Measurements from ENCODE around the gene WDCP. TPM values are rescaled to one million over a fixed set of nuclear protein-coding genes. Genes with fewer than 3 reads are reported as not detected.
A peak's percentile ranks its signal among the peaks of the same experiment; 100 is the strongest.

The WDCP gene
- total and polyA plus RNA-seq, 4 experiments from 2014 or later: 4.8 to 20.5 (median 11.3) TPM

DNA sequence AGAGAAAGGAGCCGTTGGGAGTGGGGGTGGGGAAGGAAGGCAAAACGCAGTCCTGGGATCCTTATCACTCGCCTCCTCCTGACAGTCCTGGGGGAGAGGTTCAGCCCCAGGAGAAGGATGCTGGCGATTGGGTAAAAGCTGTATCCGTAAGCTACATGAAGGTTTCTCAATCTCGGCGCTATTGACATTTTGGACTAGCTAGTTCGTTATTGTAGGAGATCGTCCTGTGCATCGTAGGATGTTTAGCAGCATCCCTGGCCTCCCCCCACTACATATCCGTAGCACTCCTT lies 38.0 kb upstream of the WDCP start:
- Histone ChIP-seq H3K36me3 (ENCODE audit: insufficient read depth, low read length) (no peaks in the 10 kb centered on the region), H3K27me3 (ENCODE audit: insufficient read depth, low read length) (no peaks in the 10 kb centered on the region), H3K9me3 (ENCODE audit: control insufficient read depth in 1 of 2, low read length in 2 of 2) (no peaks in the 10 kb centered on the region), H3K4me1 (ENCODE audit: insufficient read depth, low read length) (peaks cover 14% of the 10 kb centered on the region), H3K4me3 (ENCODE audit: low read length in 2 of 2) (peak overlapping the region in 1 of 2 donors; percentile 57), H3K27ac (ENCODE audit: low read depth, low read length) (no peak overlapping the region)
- CTCF ChIA-PET (ENCODE audit: partially characterized antibody): interaction anchor here (1.0 to 5.1 kb wide), 18 partner anchors 8 to 838 kb away, joined by 3 to 108 read pairs (median 4); partner anchors contain the start of gene ATAD2B
- H3K27ac Mint-ChIP-seq: peak overlapping the region in 1 of 7 donors; percentile 17
- POLR2A ChIA-PET (ENCODE audit: partially characterized antibody): interaction anchor here (1.8 to 3.4 kb wide), 3 partner anchors 9 to 160 kb away, joined by 6 to 24 read pairs (median 8); partner anchors contain the start of genes ATAD2B and SF3B6
- DNase-seq: no peak
- no peaks in the 10 kb centered on the region for H3K27me3 Mint-ChIP-seq
- intact Hi-C loops (cut with micrococcal nuclease): loop anchor here (2.0 kb wide), 2 partner anchors 38 to 158 kb away; partner anchors contain the start of genes ATAD2B and WDCP
- H3K36me3 Mint-ChIP-seq: peaks cover 11 to 12% of the 10 kb centered on the region in 2 donors
- H3K4me1 Mint-ChIP-seq: peaks cover 11 to 14% (median 13%) of the 10 kb centered on the region in 4 donors
- H3K4me3 Mint-ChIP-seq: peak overlapping the region; percentile 54 to 89 (median 84)
- H3K9me3 Mint-ChIP-seq: no peaks in the 10 kb centered on the region

DNA sequence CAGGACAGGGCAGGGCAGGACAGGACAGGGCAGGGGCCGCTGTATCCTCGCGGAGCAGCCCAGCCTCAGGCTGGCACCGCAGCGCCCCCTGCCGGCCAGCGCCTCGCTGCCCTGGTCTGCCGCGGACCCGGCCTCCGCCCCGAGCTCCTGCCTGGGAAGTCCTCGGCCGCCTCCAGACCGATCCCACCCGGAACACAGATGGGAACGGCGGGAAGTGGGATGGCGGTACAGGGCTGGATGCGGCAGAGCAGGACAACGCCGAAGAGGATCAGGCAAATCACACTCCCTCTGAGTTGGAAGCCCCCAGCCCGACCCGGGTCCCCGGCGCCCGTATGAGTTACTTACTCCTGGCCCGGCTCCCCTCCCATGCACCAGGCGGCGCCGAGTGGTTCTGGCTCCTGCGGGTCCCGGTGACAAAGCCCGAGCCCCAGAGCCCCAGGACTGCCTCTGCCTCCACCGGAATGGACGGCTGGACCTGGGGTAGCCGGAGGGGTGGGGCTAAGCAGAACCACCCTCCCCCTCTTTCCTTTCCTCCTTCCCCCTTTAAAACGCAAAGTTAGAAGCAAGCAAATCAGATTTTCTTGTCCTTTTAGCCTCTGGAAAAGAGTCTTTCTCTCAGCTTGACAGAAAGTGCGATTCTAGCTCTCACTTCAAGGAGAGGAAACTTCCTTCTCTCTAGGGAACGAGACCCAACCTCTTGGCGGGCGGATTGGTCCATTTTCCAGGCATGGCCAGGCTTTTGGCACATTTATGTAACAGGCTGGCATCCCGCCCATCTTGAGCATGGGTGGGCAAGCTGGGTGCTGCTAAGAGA lies 37.4 kb upstream of the WDCP start, which contains the start of gene TP53I3:
TSS of gene TP53I3 (minus strand) at position 449 of the 814 bp plus-strand sequence. CDS start 508 bp downstream, outside the sequence.
- Mint-ChIP-seq H3K36me3 (peaks cover 11 to 12% of the 10 kb centered on the region in 2 donors), H3K9me3 (no peaks in the 10 kb centered on the region), H3K4me1 (peaks cover 11 to 14% (median 13%) of the 10 kb centered on the region in 4 donors), H3K27me3 (no peaks in the 10 kb centered on the region), H3K27ac (peak within 1 kb of the TSS in 6 of 7 donors; percentile 74 to 89 (median 82)), H3K4me3 (peak within 1 kb of the TSS; percentile 85 to 92 (median 88))
- Histone ChIP-seq H3K4me1 (ENCODE audit: insufficient read depth, low read length) (peaks cover 14% of the 10 kb centered on the region), H3K9me3 (ENCODE audit: control insufficient read depth in 1 of 2, low read length in 2 of 2) (no peaks in the 10 kb centered on the region), H3K36me3 (ENCODE audit: insufficient read depth, low read length) (no peaks in the 10 kb centered on the region), H3K4me3 (ENCODE audit: low read length in 2 of 2) (peak within 1 kb of the TSS; percentile 52 to 57), H3K27ac (ENCODE audit: low read depth, low read length) (peak within 1 kb of the TSS; percentile 27), H3K27me3 (ENCODE audit: insufficient read depth, low read length) (no peaks in the 10 kb centered on the region)
- CTCF ChIA-PET (ENCODE audit: partially characterized antibody): interaction anchor here (0.6 to 5.1 kb wide), 33 partner anchors 8 to 839 kb away, joined by 3 to 108 read pairs (median 4); partner anchors contain the start of genes ATAD2B and WDCP
- intact Hi-C loops (cut with micrococcal nuclease): loop anchor here (1.0 to 2.0 kb wide), 6 partner anchors 8 to 298 kb away; partner anchors contain the start of genes ATAD2B, SF3B6 and WDCP
- POLR2A ChIA-PET (ENCODE audit: partially characterized antibody): interaction anchor here (1.3 to 3.4 kb wide), 8 partner anchors 8 to 276 kb away, joined by 5 to 24 read pairs (median 7); partner anchors contain the start of genes ATAD2B, ITSN2, SF3B6 and UBXN2A
- DNase-seq: peak; percentile 75 to 85 (median 78)

GRCh38 chr2:24083567-24084385 lies 36.6 kb upstream of the WDCP start:
- H3K4me3 ChIP-seq (ENCODE audit: low read length in 2 of 2): peak overlapping the region; percentile 29 to 57
- ChIA-PET CTCF (ENCODE audit: partially characterized antibody) (interaction anchor here (0.6 to 5.1 kb wide), 34 partner anchors 10 to 840 kb away, joined by 3 to 108 read pairs (median 4); partner anchors contain the start of genes ATAD2B and WDCP), POLR2A (ENCODE audit: partially characterized antibody) (interaction anchor here (0.7 to 3.4 kb wide), 9 partner anchors 8 to 368 kb away, joined by 4 to 24 read pairs (median 7); partner anchors contain the start of genes ATAD2B, ITSN2, SF3B6 and UBXN2A)
- peak overlapping the region; percentile 27 for H3K27ac ChIP-seq (ENCODE audit: low read depth, low read length)
- Mint-ChIP-seq H3K9me3 (no peaks in the 10 kb centered on the region), H3K36me3 (peaks cover 9% of the 10 kb centered on the region in 2 donors), H3K27me3 (no peaks in the 10 kb centered on the region), H3K4me3 (peak overlapping the region; percentile 85 to 92 (median 88)), H3K27ac (peak overlapping the region in 6 of 7 donors; percentile 64 to 89 (median 78)), H3K4me1 (peaks cover 11 to 14% (median 13%) of the 10 kb centered on the region in 4 donors)
- H3K27me3 ChIP-seq (ENCODE audit: insufficient read depth, low read length): no peaks in the 10 kb centered on the region
- peak in 1 of 5 donors; percentile 70 for DNase-seq
- intact Hi-C loops (cut with micrococcal nuclease): loop anchor here (1.0 to 2.0 kb wide), 6 partner anchors 7 to 299 kb away; partner anchors contain the start of genes ATAD2B, SF3B6 and WDCP
- no peaks in the 10 kb centered on the region for H3K9me3 ChIP-seq (ENCODE audit: control insufficient read depth in 1 of 2, low read length in 2 of 2)
- H3K36me3 ChIP-seq (ENCODE audit: insufficient read depth, low read length): no peaks in the 10 kb centered on the region
- H3K4me1 ChIP-seq (ENCODE audit: insufficient read depth, low read length): peaks cover 14% of the 10 kb centered on the region

DNA sequence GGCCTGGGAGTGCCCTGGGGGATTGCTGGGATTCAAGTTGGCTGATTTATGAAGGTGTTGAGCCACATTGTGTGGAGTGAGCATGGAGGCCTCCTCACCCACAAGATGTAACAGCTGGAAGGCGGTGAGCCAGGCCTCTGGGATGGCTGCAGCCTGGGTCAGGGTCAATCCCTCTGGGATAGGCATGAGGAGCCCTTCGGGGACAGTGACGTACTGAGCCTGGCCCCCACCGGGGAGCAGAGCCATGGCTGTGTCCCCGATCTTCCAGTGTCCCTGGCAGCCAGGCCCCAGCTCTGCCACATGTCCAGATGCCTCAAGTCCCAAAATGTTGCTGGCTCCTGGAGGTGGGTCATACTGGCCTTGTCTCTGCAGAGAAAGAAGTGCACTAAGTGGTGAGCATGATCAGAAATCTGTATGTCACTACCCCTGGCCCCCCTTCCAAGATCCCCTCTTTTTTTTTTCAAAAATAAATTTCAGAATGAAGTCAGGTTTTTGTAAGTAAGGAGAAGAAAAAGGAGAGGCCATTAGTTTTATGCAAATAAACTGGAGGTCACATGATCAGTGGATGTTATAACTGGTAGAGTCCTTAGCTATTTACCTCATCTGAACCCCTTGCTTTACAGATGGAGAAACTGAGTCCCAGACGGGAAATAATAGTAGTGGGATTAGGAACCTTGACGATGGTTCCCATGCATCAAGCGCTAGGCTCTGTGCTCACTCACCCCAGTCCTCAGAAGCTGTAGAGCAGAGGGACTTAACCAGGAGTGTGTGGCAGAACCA lies 35.8 kb upstream of the WDCP start:
- no peak for DNase-seq
- Mint-ChIP-seq H3K27me3 (no peaks in the 10 kb centered on the region), H3K4me1 (peaks cover 11 to 16% (median 15%) of the 10 kb centered on the region in 4 donors), H3K9me3 (no peaks in the 10 kb centered on the region), H3K36me3 (peaks cover 9% of the 10 kb centered on the region in 2 donors), H3K27ac (peak overlapping the region in 3 of 7 donors; percentile 64 to 89 (median 77)), H3K4me3 (peak overlapping the region in 7 of 8 donors; percentile 85 to 92 (median 89))
- CTCF ChIA-PET (ENCODE audit: partially characterized antibody): interaction anchor here (0.6 to 5.1 kb wide), 21 partner anchors 10 to 280 kb away, joined by 3 to 108 read pairs (median 7); partner anchors contain the start of genes ATAD2B and WDCP
- POLR2A ChIA-PET (ENCODE audit: partially characterized antibody): interaction anchor here (0.7 to 3.4 kb wide), 8 partner anchors 36 to 368 kb away, joined by 4 to 24 read pairs (median 7); partner anchors contain the start of genes ATAD2B, ITSN2, UBXN2A and WDCP
- Histone ChIP-seq H3K4me1 (ENCODE audit: insufficient read depth, low read length) (peaks cover 14% of the 10 kb centered on the region), H3K36me3 (ENCODE audit: insufficient read depth, low read length) (no peaks in the 10 kb centered on the region), H3K4me3 (ENCODE audit: low read length in 2 of 2) (no peak overlapping the region), H3K27me3 (ENCODE audit: insufficient read depth, low read length) (no peaks in the 10 kb centered on the region), H3K27ac (ENCODE audit: low read depth, low read length) (no peak overlapping the region), H3K9me3 (ENCODE audit: control insufficient read depth in 1 of 2, low read length in 2 of 2) (no peaks in the 10 kb centered on the region)
- intact Hi-C loops (cut with micrococcal nuclease): no loop called here

GRCh38 chr2:24080701-24081100 lies 33.5 kb upstream of the WDCP start:
- no peak for DNase-seq
- CTCF ChIA-PET (ENCODE audit: partially characterized antibody): interaction anchor here (2.3 to 5.1 kb wide), 2 partner anchors 154 to 256 kb away, joined by 8 to 108 read pairs; partner anchors contain the start of gene ATAD2B
- no peaks in the 10 kb centered on the region for H3K9me3 Mint-ChIP-seq

More at GRCh38 chr2:24080701-24081100, 33.5 kb upstream of the WDCP start:
- no peak overlapping the region for H3K4me3 Mint-ChIP-seq
- Histone ChIP-seq H3K27ac (ENCODE audit: low read depth, low read length) (no peak overlapping the region), H3K27me3 (ENCODE audit: insufficient read depth, low read length) (no peaks in the 10 kb centered on the region), H3K9me3 (ENCODE audit: control insufficient read depth in 1 of 2, low read length in 2 of 2) (no peaks in the 10 kb centered on the region), H3K36me3 (ENCODE audit: insufficient read depth, low read length) (no peaks in the 10 kb centered on the region), H3K4me3 (ENCODE audit: low read length in 2 of 2) (no peak overlapping the region), H3K4me1 (ENCODE audit: insufficient read depth, low read length) (peaks cover 26% of the 10 kb centered on the region)
- intact Hi-C loops (cut with micrococcal nuclease): no loop called here
- peaks cover 19 to 36% (median 28%) of the 10 kb centered on the region in 4 donors for H3K4me1 Mint-ChIP-seq
- POLR2A ChIA-PET (ENCODE audit: partially characterized antibody): no interaction called here
- no peak overlapping the region for H3K27ac Mint-ChIP-seq
- H3K27me3 Mint-ChIP-seq: no peaks in the 10 kb centered on the region
- peaks cover 6 to 19% of the 10 kb centered on the region in 2 donors for H3K36me3 Mint-ChIP-seq

Data from CD4-positive, alpha-beta memory T cell (primary cell).